DND-41 (cell line): ENCODE data around the gene PAFAH2.
A peak's percentile ranks its signal among the peaks of the same experiment; 100 is the strongest.
"Not testable (repeated sequence)": the region's sequence is repeated elsewhere in the genome, so short reads cannot be mapped to it uniquely, and the experiment has no call there.

Experiments
- ATAC-seq: fragments of 200-7000 bp; cut with Tn5 transposase; 3 replicates; pipeline ENCODE4 v1.9.1; 2021; ENCODE audit warnings: low read depth; ENCODE audit not compliant: insufficient read depth
- DNase-seq: peaks from one replicate; pipeline ENCODE4 v3.0.0-alpha.2; 2020
- H2AFZ ChIP-seq: 2 replicates; pipeline ENCODE4 v1.6.0; 2012; ENCODE audit warnings: low read depth, low read length
- H3K27ac ChIP-seq: 2 replicates; pipeline ENCODE4 v1.5.1; 2012; ENCODE audit warnings: low read length, inconsistent platforms
- H3K27me3 ChIP-seq: fragments of 200-600 bp; sonication (generic); 2 replicates; pipeline ENCODE4 v1.6.0; 2012; ENCODE audit warnings: low read length, mild to moderate bottlenecking, inconsistent platforms; ENCODE audit not compliant: insufficient read depth, poor library complexity
- H3K36me3 ChIP-seq: 2 replicates; pipeline ENCODE4 v1.5.1; 2012; ENCODE audit warnings: low read length, inconsistent platforms; ENCODE audit not compliant: insufficient read depth
- H3K4me1 ChIP-seq: 2 replicates; pipeline ENCODE4 v1.5.1; 2012; ENCODE audit warnings: mild to moderate bottlenecking, low read length; ENCODE audit not compliant: insufficient read depth
- H3K4me2 ChIP-seq: 2 replicates; pipeline ENCODE4 v1.6.0; 2012; ENCODE audit warnings: mild to moderate bottlenecking, moderate library complexity, low read length, inconsistent platforms; ENCODE audit not compliant: insufficient read depth
- H3K4me3 ChIP-seq, 2 experiments: fragments of 200-600 bp in 1 of 2; shearing (Covaris generic) in 1 of 2; 2 replicates each; pipeline ENCODE4 v1.5.1; 2012 to 2016; ENCODE audit warnings: inconsistent platforms in 2 of 2, low read length in 2 of 2, mild to moderate bottlenecking in 2 of 2, low read depth in 1 of 2, moderate library complexity in 1 of 2
- H3K79me2 ChIP-seq: 2 replicates; pipeline ENCODE4 v1.6.0; 2012; ENCODE audit warnings: low read length, inconsistent platforms; ENCODE audit not compliant: insufficient read depth
- H3K9ac ChIP-seq: 2 replicates; pipeline ENCODE4 v1.6.0; 2012; ENCODE audit warnings: low read depth, mild to moderate bottlenecking, inconsistent platforms, low read length, moderate library complexity
- H3K9me3 ChIP-seq: 2 replicates; pipeline ENCODE4 v1.5.1; 2012; ENCODE audit warnings: low read length, moderate library complexity, mild to moderate bottlenecking, inconsistent platforms; ENCODE audit not compliant: insufficient read depth, severe bottlenecking
- H4K20me1 ChIP-seq: 2 replicates; pipeline ENCODE4 v1.6.0; 2012; ENCODE audit warnings: low read length; ENCODE audit not compliant: insufficient read depth
- CTCF ChIP-seq: IDR thresholded peaks from 2 replicates; pipeline ENCODE4 v1.5.1; 2012; ENCODE audit warnings: borderline replicate concordance, low read length, moderate library complexity, mild to moderate bottlenecking; ENCODE audit not compliant: poor library complexity, severe bottlenecking; ENCODE audit errors: extremely low read depth
- EZH2 ChIP-seq: IDR thresholded peaks from 3 replicates; pipeline ENCODE4 v1.6.1; 2012; ENCODE audit warnings: borderline replicate concordance, low read depth, mild to moderate bottlenecking, moderate library complexity, low read length, inconsistent platforms; ENCODE audit not compliant: severe bottlenecking

Gene PAFAH2

GRCh38 chr1:25936947-25937346 lies 60.9 kb downstream of the PAFAH2 start:
- Histone ChIP-seq H3K4me1 (peaks cover 12% of the 10 kb centered on the region), H3K79me2 (no peaks in the 10 kb centered on the region), H3K27ac (no peak overlapping the region), H3K4me3 (no peak overlapping the region), H4K20me1 (no peaks in the 10 kb centered on the region), H2AFZ (no peak overlapping the region), H3K36me3 (no peaks in the 10 kb centered on the region), H3K9me3 (no peaks in the 10 kb centered on the region), H3K27me3 (no peaks in the 10 kb centered on the region), H3K9ac (no peak overlapping the region), H3K4me2 (no peak overlapping the region)
- DNase-seq (no peak), ATAC-seq (no peak)
- TF ChIP-seq CTCF (no peak), EZH2 (no peak)

GRCh38 chr1:25933479-25934365 lies 64.1 kb downstream of the PAFAH2 start:
- Histone ChIP-seq H3K27me3 (no peaks in the 10 kb centered on the region), H2AFZ (no peak overlapping the region), H3K9ac (no peak overlapping the region), H3K4me3 (no peak overlapping the region), H3K4me1 (peaks cover 12% of the 10 kb centered on the region), H3K4me2 (no peak overlapping the region), H3K9me3 (no peaks in the 10 kb centered on the region), H3K36me3 (no peaks in the 10 kb centered on the region), H4K20me1 (no peaks in the 10 kb centered on the region), H3K79me2 (no peaks in the 10 kb centered on the region), H3K27ac (peak overlapping the region; percentile 41)
- peak; percentile 56; the same call in 2 of the 3 replicates for ATAC-seq
- no peak for DNase-seq
- TF ChIP-seq EZH2 (no peak), CTCF (no peak)

DNA sequence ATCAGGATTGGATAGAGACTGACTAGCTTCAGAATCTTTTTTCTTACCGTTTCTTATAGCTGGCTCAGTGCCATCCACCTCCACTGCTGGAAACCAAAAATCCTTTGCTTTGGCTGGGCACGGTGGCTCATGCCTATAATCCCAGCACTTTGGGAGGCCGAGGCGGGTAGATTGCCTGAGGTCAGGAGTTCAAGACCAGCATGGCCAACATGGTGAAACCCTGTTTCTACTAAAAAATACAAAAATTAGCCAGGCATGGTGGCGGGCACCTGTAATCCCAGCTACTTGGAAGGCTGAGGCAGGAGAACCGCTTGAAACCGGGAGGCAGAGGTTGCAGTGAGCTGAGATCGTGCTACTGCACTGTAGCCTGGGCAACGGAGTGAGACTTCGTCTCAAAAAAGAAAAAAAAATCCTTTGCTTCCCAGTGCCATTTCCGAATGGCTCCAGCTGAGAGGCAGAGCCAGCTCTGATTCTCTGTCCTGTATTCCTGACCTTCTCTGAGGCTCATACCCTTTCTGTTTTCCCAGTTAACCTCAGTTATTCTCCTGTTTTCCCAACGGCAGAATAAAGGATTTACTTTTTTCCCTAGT lies 65.0 kb downstream of the PAFAH2 start:
- H3K9ac ChIP-seq, H3K27me3 ChIP-seq, H3K4me2 ChIP-seq, H3K36me3 ChIP-seq, DNase-seq, H3K4me3 ChIP-seq, H3K9me3 ChIP-seq, ATAC-seq, H4K20me1 ChIP-seq, H3K27ac ChIP-seq, H2AFZ ChIP-seq, H3K79me2 ChIP-seq: not testable (repeated sequence)
- H3K4me1 ChIP-seq = peaks cover 12% of the 10 kb centered on the region

DNA sequence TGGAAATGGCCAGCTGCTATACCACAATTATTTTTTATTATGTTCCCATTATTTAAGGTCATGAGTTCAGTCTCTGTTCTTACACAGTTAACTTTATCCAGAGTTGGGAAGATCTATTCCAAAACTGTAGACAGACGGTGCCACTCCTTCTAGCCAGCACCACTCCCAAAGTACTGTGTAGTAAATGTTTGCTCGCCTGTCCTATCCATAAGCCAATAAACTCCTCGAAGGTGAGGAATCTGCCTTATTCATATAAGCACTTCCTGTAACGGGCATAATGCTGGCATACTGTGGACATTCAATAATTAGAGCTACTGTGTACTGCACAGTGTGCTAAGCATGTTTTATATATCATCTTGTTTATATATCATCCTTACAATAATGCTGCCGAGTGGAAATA lies 65.5 kb downstream of the PAFAH2 start:
- Histone ChIP-seq H3K9me3 (no peaks in the 10 kb centered on the region), H4K20me1 (no peaks in the 10 kb centered on the region), H3K4me2 (no peak overlapping the region), H3K4me3 (no peak overlapping the region), H3K9ac (no peak overlapping the region), H3K36me3 (no peaks in the 10 kb centered on the region), H3K27me3 (no peaks in the 10 kb centered on the region), H2AFZ (no peak overlapping the region), H3K4me1 (peaks cover 17% of the 10 kb centered on the region), H3K27ac (no peak overlapping the region), H3K79me2 (no peaks in the 10 kb centered on the region)
- TF ChIP-seq CTCF (no peak), EZH2 (no peak)
- no peak for DNase-seq
- no peak for ATAC-seq
